ENCODE data around the gene APOBR. TPM values are rescaled to one million over a fixed set of nuclear protein-coding genes. Genes with fewer than 3 reads are reported as not detected.

The APOBR gene
- total RNA-seq, 1 experiment from 2014 or later = 0.05 TPM

DNA sequence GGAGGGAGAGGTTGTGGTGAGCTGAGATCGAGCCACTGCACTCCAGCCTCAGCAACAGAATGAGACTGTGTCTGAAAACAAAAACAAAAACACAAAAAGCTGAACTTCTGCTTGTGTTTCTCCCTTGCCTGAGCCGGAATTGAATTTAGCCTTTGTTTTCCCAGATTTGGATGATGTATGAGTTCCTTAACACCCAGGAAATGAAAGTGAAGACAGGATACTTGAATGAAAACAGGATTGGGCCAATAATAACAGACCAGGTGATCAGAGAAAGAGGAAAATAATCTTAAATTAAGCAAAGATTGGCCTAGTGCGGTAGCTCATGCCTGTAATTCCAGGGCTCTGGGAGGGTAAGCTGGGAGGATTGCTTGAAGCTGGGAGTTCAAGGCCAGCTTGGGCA, 45.9 kb downstream of the APOBR start:
- Histone ChIP-seq H4K20me1 (ENCODE audit: insufficient read depth) (no peaks in the 10 kb centered on the region), H3K9me3 (ENCODE audit: control insufficient read depth in 1 of 2, insufficient read depth in 1 of 2, low read depth in 1 of 2, low read length in 2 of 2) (no peaks in the 10 kb centered on the region), H3K4me2 (ENCODE audit: low read length) (no peak overlapping the region), H3K27ac (ENCODE audit: low read depth, low read length) (no peak overlapping the region), H3K9ac (ENCODE audit: low read length) (no peak overlapping the region), H3K27me3 (ENCODE audit: insufficient read depth, low read length) (no peaks in the 10 kb centered on the region), H3K9me2 (ENCODE audit: insufficient read depth) (no peaks in the 10 kb centered on the region), H3K4me1 (ENCODE audit: control insufficient read depth in 1 of 2, insufficient read depth in 2 of 2, low read length in 2 of 2) (no peaks in the 10 kb centered on the region), H3K36me3 (ENCODE audit: control insufficient read depth in 1 of 2, insufficient read depth in 2 of 2, low read length in 2 of 2) (no peaks in the 10 kb centered on the region), H3K4me3 (replicated peaks in 1 of 2; ENCODE audit: low read depth in 1 of 2, low read length in 2 of 2) (no peak overlapping the region), H2AFZ (ENCODE audit: low read depth, low read length, poor library complexity, severe bottlenecking) (no peak overlapping the region), H3K79me2 (ENCODE audit: insufficient read depth, low read length) (no peaks in the 10 kb centered on the region)
- ATAC-seq = no peak
- no TSS peak for BruUV-seq (replicated peaks)
- CTCF ChIA-PET = no interaction called here
- POLR2A ChIA-PET = no interaction called here
- intact Hi-C loops (cut with micrococcal nuclease) = no loop called here
- DNase-seq (ENCODE audit: low read depth, low spot score) = no peak
- RAD21 ChIA-PET (ENCODE audit: low non-redundant PET in 1 of 2, low total read pairs in 2 of 2, uncharacterized antibody in 2 of 2, unreplicated experiment in 2 of 2) = no interaction called here
- no peak for TF ChIP-seq TCF7L2 (IDR thresholded peaks at IDR 0.05; ENCODE audit: borderline replicate concordance, extremely low read depth, insufficient read depth, insufficient read length)
- no peak for TF ChIP-seq RAD21 (IDR thresholded peaks at IDR 0.05; ENCODE audit: low read depth)
- no peak for TF ChIP-seq JUND (IDR thresholded peaks at IDR 0.05)
- no peak for TF ChIP-seq SIN3A (IDR thresholded peaks at IDR 0.05; ENCODE audit: low read depth)
- TF ChIP-seq POLR2AphosphoS5 (IDR thresholded peaks at IDR 0.05; ENCODE audit: low read depth, low read length) = no peak
- no peak for TF ChIP-seq SRF (IDR thresholded peaks at IDR 0.05; ENCODE audit: low read depth)
- TF ChIP-seq, protein P1, sequence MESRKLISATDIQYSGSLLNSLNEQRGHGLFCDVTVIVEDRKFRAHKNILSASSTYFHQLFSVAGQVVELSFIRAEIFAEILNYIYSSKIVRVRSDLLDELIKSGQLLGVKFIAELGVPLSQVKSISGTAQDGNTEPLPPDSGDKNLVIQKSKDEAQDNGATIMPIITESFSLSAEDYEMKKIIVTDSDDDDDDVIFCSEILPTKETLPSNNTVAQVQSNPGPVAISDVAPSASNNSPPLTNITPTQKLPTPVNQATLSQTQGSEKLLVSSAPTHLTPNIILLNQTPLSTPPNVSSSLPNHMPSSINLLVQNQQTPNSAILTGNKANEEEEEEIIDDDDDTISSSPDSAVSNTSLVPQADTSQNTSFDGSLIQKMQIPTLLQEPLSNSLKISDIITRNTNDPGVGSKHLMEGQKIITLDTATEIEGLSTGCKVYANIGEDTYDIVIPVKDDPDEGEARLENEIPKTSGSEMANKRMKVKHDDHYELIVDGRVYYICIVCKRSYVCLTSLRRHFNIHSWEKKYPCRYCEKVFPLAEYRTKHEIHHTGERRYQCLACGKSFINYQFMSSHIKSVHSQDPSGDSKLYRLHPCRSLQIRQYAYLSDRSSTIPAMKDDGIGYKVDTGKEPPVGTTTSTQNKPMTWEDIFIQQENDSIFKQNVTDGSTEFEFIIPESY (IDR thresholded peaks at IDR 0.05; ENCODE audit: extremely low read depth, insufficient replicate concordance, low read length) = no peak
- TF ChIP-seq ZNF274 (IDR thresholded peaks at IDR 0.05; ENCODE audit: low read depth, low read length) = no peak
- no peak for TF ChIP-seq EGR1 (IDR thresholded peaks at IDR 0.05; ENCODE audit: low read depth)
- TF ChIP-seq MAX (IDR thresholded peaks at IDR 0.05) = no peak
- TF ChIP-seq YY1 (IDR thresholded peaks at IDR 0.05; ENCODE audit: extremely low read depth, insufficient replicate concordance, low read depth, low read length) = no peak
- no peak for TF ChIP-seq ELF1 (IDR thresholded peaks at IDR 0.05; ENCODE audit: borderline replicate concordance, low read depth)
- no peak for TF ChIP-seq ATF3 (IDR thresholded peaks at IDR 0.05)
- TF ChIP-seq, protein P2, sequence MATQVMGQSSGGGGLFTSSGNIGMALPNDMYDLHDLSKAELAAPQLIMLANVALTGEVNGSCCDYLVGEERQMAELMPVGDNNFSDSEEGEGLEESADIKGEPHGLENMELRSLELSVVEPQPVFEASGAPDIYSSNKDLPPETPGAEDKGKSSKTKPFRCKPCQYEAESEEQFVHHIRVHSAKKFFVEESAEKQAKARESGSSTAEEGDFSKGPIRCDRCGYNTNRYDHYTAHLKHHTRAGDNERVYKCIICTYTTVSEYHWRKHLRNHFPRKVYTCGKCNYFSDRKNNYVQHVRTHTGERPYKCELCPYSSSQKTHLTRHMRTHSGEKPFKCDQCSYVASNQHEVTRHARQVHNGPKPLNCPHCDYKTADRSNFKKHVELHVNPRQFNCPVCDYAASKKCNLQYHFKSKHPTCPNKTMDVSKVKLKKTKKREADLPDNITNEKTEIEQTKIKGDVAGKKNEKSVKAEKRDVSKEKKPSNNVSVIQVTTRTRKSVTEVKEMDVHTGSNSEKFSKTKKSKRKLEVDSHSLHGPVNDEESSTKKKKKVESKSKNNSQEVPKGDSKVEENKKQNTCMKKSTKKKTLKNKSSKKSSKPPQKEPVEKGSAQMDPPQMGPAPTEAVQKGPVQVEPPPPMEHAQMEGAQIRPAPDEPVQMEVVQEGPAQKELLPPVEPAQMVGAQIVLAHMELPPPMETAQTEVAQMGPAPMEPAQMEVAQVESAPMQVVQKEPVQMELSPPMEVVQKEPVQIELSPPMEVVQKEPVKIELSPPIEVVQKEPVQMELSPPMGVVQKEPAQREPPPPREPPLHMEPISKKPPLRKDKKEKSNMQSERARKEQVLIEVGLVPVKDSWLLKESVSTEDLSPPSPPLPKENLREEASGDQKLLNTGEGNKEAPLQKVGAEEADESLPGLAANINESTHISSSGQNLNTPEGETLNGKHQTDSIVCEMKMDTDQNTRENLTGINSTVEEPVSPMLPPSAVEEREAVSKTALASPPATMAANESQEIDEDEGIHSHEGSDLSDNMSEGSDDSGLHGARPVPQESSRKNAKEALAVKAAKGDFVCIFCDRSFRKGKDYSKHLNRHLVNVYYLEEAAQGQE (IDR thresholded peaks at IDR 0.05; ENCODE audit: low read depth) = no peak
- no peak for TF ChIP-seq FOSL1 (IDR thresholded peaks at IDR 0.05; ENCODE audit: low read depth)
- no peak for TF ChIP-seq POLR2A (IDR thresholded peaks at IDR 0.05; ENCODE audit: borderline replicate concordance, extremely low read depth, insufficient read depth, insufficient read length)
- TF ChIP-seq CEBPB (IDR thresholded peaks at IDR 0.05; ENCODE audit: low read depth) = no peak
- TF ChIP-seq EZH2phosphoT487 (IDR thresholded peaks at IDR 0.05; ENCODE audit: borderline replicate concordance) = no peak
- no peak for TF ChIP-seq CBX3 (IDR thresholded peaks at IDR 0.05; ENCODE audit: low read depth)
- no peak for TF ChIP-seq EZH2 (IDR thresholded peaks at IDR 0.05)
